Measurements from ENCODE around the gene CD79B.
A peak's percentile ranks its signal among the peaks of the same experiment; 100 is the strongest.

The CD79B gene

GRCh38 chr17:63931981-63932561 lies at the start of gene CD79B:
TSS of gene CD79B (minus strand) at chr17:63932331. CDS start at chr17:63932261, 70 bp downstream.
- no peak for DNase-seq (ENCODE audit: low read depth)

DNA sequence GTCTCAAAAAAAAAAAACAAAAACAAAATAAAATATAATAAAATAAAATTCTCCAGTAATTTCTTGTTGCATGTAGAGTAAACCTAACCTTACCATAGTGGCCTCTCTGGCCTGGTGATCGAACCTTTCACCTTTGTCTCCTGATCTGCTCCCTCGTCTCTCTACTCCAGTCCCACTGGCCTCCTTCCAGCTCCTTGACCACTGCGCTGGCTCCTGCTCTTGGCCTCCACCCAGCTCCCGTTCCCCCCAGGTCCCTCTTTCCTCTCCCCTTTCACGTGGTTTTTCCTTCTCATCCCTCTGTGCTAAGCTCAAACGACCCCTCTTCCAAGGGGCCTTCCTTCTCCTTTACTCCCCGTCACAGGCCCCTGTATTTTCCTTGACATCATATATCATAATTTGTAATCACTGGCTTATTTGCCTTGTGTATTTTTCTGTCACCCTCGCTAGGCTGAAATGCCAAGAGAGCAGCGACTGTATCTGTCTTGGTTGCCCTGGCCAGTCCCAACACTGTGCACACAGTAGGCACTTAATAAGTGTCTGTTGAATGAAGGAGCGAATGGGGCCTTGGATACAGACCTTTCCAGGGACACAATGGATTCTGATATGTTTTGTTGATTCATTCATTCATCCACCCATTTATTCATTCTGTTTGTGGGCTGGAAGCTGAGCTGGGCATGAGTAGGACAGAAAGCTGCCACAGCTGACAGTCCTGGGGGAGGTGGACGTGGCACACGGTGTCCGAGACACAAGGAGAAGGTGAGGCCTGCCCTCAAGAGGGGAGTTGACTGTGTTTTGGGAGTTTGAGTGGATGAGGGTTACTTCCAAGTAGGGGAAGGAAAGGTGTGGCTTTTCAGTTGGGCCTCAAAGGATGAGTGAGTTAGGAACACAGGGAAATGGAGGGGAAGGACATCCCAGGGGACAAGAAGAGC lies 46.4 kb upstream of the CD79B start:
- DNase-seq (ENCODE audit: low read depth): no peak

- DNase-seq (ENCODE audit: low read depth): no peak
Observed at GRCh38 chr17:63976702-63977101, 44.6 kb upstream of the CD79B start.

GRCh38 chr17:63975541-63976092 lies 43.5 kb upstream of the CD79B start:
- no peak for DNase-seq (ENCODE audit: low read depth)

DNA sequence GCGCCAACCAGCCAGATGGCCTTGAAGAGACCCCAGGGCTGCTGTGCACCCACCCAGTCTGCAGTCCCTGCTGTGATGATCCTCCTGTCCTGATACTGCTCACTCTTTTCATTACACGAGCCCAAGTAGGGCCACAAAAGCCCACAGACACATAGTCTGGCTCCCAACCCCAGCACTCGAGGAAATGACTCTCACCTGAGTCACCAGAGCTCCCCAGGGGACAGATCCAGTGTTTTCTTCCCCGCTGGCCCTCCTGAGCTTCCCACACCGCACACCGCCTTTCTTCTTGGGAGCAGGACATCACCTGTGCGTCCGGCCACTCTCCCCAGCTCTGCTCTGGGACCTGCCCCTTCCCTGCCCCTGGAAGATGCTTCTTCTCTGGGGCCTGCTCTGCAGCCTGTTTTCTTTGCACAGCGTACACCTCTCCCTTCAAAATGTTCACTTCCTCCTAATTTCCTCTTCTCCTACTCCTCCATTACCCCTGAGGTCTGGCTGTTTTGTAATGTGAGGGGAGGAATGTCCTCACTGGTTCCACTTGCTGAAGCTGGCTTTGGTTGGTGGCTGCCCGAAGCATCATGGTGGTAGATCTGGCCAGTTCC lies 42.6 kb upstream of the CD79B start:
- peak; percentile 50 for DNase-seq (ENCODE audit: low read depth)

GRCh38 chr17:63973930-63974593 lies 41.9 kb upstream of the CD79B start:
- DNase-seq (ENCODE audit: low read depth): no peak

- DNase-seq (ENCODE audit: low read depth): no peak
Observed at GRCh38 chr17:63973247-63973646, 41.1 kb upstream of the CD79B start.

DNA sequence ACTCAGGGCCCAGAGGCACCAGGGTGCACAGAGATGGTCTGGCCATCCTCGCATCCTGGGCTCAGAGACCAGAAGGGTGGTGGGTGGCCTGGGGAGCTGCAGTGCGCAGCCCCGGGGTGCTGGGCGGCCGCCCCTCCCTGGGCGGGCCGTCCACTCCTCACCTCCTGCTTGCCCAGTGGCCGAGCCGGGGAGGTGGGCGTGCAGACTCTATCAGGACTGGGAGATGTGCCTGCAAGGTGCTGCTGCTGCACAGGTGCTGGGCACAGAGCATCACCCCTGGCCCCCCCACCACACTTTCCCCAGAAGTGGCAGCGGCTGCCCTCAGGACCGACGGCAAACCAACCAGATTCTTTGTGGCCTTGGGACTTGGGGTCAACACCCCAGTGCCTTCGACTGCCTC lies 40.7 kb upstream of the CD79B start, which contains the start of gene SCN4A:
Gene SCN4A, minus strand, starts transcription at position 123 of the 400 bp plus-strand sequence. Its CDS starts 77 bp downstream, at position 46.
- DNase-seq (ENCODE audit: low read depth): no peak

DNA sequence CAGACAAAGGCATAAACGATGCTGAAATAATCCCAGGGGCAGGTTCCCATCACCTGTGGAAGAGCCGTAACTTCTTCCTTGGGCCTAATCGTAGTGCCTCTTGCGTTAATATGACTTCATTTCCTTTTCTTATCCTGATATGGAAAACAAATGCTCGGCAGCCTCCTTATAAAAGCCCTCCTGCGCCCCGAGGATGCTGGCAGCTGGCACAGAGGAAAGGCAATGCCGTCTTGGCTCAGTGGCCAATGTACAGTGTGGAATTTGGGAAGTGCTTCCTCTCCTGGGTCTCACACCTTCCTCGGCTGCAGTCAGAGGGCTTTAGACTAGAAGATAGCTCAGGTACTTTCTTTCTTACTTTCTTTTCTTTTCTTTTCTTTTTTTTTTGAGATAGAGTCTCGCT lies 37.1 kb upstream of the CD79B start:
- no peak for DNase-seq (ENCODE audit: low read depth)

GRCh38 chr17:63967953-63968352 lies 35.8 kb upstream of the CD79B start:
- DNase-seq (ENCODE audit: low read depth): no peak

- no peak for DNase-seq (ENCODE audit: low read depth)
Observed at GRCh38 chr17:63966646-63967264, 34.6 kb upstream of the CD79B start.

- no peak for DNase-seq (ENCODE audit: low read depth)
Observed at GRCh38 chr17:63963123-63963522, 31.0 kb upstream of the CD79B start.

DNA sequence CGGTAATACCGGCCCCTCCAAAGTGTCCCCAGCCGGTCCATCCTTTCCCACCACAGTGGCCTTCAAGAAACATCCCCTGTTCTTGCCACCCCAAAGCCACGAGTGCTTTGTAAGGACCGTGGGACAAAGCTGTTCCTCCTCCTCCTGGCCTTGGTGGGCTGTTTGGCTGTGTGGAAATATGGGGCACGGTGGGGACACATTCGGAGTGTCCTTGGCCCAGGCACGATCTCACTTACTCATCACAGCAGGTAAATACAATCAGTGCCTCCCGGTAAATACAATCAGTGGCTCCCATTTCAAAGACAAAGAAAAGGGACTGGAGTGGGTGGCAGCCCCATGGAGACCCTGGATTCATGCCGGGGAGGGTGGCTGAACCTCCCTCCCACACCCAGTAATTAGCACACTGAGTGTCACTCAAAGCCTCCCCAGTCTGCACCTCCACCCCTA lies 30.2 kb upstream of the CD79B start:
- DNase-seq (ENCODE audit: low read depth): no peak

DNA sequence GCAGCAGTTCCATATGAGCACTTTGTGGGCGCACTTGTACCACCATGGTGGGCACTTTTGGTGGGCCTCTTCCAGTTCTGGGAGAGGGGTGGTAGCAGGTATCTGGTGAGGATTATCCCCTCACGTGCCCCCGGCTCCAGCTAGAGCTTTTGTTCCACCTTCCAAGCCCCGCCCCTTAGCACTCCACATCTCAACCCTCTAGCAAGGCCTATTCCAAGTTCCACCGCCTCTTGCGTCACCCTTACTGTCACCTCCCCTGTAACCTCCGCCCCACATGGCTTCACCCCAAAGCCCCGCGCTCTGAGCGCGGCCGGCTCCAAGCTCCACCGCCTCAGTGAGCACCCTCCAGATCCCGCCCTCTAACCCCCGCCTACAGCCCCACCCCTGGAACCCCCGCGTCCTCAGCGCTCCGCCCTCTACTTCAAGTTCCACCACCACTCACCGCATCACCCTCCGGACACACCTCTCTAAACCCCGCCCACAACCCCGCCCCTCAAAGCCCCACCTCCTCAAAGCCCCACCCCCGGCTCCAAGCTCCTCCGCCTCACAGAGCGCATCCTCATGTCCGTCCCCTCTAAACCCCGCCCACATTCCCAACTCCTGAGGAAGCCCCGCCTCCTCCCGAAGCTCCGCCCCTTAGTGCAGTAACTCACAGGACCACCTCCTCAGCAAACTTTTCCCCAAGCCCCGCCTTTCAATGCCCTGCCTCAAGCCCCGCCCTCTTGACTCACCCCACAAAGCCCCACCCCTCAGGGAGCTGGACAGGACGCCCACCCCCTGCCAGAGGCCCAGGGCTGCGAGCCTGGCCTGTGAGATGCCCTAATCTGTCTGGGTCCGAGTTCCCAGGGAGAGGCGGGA lies 29.5 kb upstream of the CD79B start:
- DNase-seq (ENCODE audit: low read depth): peak; percentile 72

DNA sequence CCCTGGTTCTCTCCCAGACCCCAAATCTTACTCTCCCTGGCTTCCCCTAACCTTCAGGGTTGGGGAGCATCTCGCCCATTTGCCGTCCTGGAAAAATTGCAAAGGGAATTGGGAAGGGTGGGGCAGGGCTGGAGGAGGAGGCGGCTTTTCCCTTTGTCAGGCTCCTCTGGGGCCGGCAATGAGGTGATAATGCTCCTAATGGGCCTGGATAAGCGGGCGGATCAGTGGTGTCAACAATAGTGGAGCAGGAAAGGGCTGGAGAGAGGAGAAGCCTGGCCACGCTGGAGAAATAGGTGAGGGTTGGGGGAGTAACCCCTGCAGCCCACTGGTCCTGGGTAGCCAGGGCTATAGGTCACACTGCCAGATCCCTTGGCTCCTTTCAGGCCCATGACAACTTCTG lies 28.3 kb upstream of the CD79B start:
- DNase-seq (ENCODE audit: low read depth): no peak

GRCh38 chr17:63960006-63960405 lies 27.9 kb upstream of the CD79B start:
- DNase-seq (ENCODE audit: low read depth): no peak

GRCh38 chr17:63956296-63956920 lies 24.3 kb upstream of the CD79B start:
- peak; percentile 76 for DNase-seq (ENCODE audit: low read depth)

DNA sequence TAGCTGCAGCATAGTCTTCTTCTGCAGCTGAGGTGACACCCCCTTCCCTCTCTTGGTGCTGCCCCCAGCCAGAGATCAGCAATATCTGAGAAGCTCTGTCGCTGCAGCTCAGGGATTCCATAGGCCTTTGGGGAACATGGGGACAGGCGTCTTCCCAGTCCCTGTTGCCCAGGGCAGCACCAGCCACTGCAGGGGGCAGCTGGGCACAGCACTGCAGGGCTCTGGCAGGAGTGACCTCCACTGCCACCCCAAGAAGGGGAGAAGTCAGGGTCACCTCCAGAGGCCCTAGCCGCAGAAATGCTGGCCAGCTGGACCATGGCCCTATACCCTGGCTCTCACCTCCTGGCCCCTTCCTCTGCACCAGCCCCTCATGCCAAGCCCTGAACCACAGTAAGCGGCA lies 23.7 kb upstream of the CD79B start:
- no peak for DNase-seq (ENCODE audit: low read depth)

GRCh38 chr17:63955232-63955631 lies 23.1 kb upstream of the CD79B start:
- DNase-seq (ENCODE audit: low read depth): no peak

GRCh38 chr17:63954402-63955063 lies 22.4 kb upstream of the CD79B start:
- no peak for DNase-seq (ENCODE audit: low read depth)
